SK-N-SH treated with all-trans-retinoic acid at 6 μM for 48 hours (cell line): ENCODE results near the gene SMYD3.

ENCODE experiments used
- ARNTL ChIP-seq: fragments of 450-650 bp; formaldehyde crosslinking; IDR thresholded peaks from 2 replicates; pipeline ENCODE4 v1.5.0; 2020; ENCODE audit warnings: low read depth, mild to moderate bottlenecking, moderate library complexity, borderline replicate concordance
- CREB5 ChIP-seq: fragments of 250-450 bp; sonication (Bioruptor Pico); IDR thresholded peaks from 2 replicates; pipeline ENCODE4 v1.5.1; 2020; ENCODE audit warnings: low read depth, mild to moderate bottlenecking, moderate library complexity
- ISL1 ChIP-seq: fragments of 250-450 bp; sonication (Bioruptor Pico); IDR thresholded peaks from 2 replicates; pipeline ENCODE4 v2.1.2; 2022; ENCODE audit warnings: mild to moderate bottlenecking, moderate library complexity
- PPARA ChIP-seq: fragments of 250-450 bp; sonication (Bioruptor Pico); IDR thresholded peaks from 2 replicates; pipeline ENCODE4 v1.5.0; 2020; ENCODE audit warnings: mild to moderate bottlenecking, borderline replicate concordance
- TCF4 ChIP-seq: fragments of 250-450 bp; sonication (Bioruptor Pico); IDR thresholded peaks from 2 replicates; pipeline ENCODE4 v1.8.0; 2021; ENCODE audit warnings: mild to moderate bottlenecking, moderate library complexity, borderline replicate concordance
- TOX ChIP-seq: fragments of 250-450 bp; sonication (Bioruptor Pico); IDR thresholded peaks from 2 replicates; pipeline ENCODE4 v1.8.0; 2021; ENCODE audit warnings: mild to moderate bottlenecking, moderate library complexity, borderline replicate concordance
- ZFP3 ChIP-seq: fragments of 250-450 bp; sonication (Bioruptor Pico); IDR thresholded peaks from 2 replicates; pipeline ENCODE4 v1.5.0; 2020; ENCODE audit warnings: mild to moderate bottlenecking, moderate library complexity
- ZFP30 ChIP-seq: fragments of 450-650 bp; formaldehyde crosslinking; IDR thresholded peaks from 2 replicates; pipeline ENCODE4 v1.5.0; 2022; ENCODE audit warnings: mild to moderate bottlenecking, moderate library complexity
- ZNF70 ChIP-seq: fragments of 450-650 bp; formaldehyde crosslinking; IDR thresholded peaks from 2 replicates; pipeline ENCODE4 v1.5.0; 2020; ENCODE audit warnings: mild to moderate bottlenecking, moderate library complexity
- ZNF8 ChIP-seq: fragments of 450-650 bp; formaldehyde crosslinking; IDR thresholded peaks from 2 replicates; pipeline ENCODE4 v1.5.0; 2020; ENCODE audit warnings: mild to moderate bottlenecking, moderate library complexity
- TF ChIP-seq, protein P1 (sequence below): fragments of 250-450 bp; sonication (Bioruptor Pico); IDR thresholded peaks from 2 replicates; pipeline ENCODE4 v1.8.0; 2020; ENCODE audit warnings: mild to moderate bottlenecking, moderate library complexity, borderline replicate concordance
- TF ChIP-seq, protein P2 (sequence below): fragments of 250-450 bp; sonication (Bioruptor Pico); IDR thresholded peaks from 2 replicates; pipeline ENCODE4 v1.5.1; 2021; ENCODE audit warnings: mild to moderate bottlenecking, moderate library complexity
- TF ChIP-seq, protein P3 (sequence below): fragments of 250-450 bp; sonication (Bioruptor Pico); IDR thresholded peaks from 2 replicates; pipeline ENCODE4 v1.8.0; 2021; ENCODE audit warnings: low read depth, mild to moderate bottlenecking, moderate library complexity, borderline replicate concordance

GRCh38 chr1:246178717-246179311 is 328.3 kb downstream of the SMYD3 start:
- TF ChIP-seq ZNF70 (no peak), CREB5 (CRISPR knock-in tag) (no peak), ISL1 (CRISPR knock-in tag) (no peak), ZFP30 (CRISPR knock-in tag) (no peak), PPARA (CRISPR knock-in tag) (no peak), TOX (CRISPR knock-in tag) (no peak), ARNTL (CRISPR knock-in tag) (no peak), TCF4 (no peak), ZNF8 (CRISPR knock-in tag) (no peak), ZFP3 (no peak)
- TF ChIP-seq, protein P1, sequence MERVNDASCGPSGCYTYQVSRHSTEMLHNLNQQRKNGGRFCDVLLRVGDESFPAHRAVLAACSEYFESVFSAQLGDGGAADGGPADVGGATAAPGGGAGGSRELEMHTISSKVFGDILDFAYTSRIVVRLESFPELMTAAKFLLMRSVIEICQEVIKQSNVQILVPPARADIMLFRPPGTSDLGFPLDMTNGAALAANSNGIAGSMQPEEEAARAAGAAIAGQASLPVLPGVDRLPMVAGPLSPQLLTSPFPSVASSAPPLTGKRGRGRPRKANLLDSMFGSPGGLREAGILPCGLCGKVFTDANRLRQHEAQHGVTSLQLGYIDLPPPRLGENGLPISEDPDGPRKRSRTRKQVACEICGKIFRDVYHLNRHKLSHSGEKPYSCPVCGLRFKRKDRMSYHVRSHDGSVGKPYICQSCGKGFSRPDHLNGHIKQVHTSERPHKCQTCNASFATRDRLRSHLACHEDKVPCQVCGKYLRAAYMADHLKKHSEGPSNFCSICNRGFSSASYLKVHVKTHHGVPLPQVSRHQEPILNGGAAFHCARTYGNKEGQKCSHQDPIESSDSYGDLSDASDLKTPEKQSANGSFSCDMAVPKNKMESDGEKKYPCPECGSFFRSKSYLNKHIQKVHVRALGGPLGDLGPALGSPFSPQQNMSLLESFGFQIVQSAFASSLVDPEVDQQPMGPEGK = no peak
- TF ChIP-seq, protein P2, sequence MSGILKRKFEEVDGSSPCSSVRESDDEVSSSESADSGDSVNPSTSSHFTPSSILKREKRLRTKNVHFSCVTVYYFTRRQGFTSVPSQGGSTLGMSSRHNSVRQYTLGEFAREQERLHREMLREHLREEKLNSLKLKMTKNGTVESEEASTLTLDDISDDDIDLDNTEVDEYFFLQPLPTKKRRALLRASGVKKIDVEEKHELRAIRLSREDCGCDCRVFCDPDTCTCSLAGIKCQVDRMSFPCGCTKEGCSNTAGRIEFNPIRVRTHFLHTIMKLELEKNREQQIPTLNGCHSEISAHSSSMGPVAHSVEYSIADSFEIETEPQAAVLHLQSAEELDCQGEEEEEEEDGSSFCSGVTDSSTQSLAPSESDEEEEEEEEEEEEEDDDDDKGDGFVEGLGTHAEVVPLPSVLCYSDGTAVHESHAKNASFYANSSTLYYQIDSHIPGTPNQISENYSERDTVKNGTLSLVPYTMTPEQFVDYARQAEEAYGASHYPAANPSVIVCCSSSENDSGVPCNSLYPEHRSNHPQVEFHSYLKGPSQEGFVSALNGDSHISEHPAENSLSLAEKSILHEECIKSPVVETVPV (CRISPR knock-in tag) = no peak
- TF ChIP-seq, protein P3, sequence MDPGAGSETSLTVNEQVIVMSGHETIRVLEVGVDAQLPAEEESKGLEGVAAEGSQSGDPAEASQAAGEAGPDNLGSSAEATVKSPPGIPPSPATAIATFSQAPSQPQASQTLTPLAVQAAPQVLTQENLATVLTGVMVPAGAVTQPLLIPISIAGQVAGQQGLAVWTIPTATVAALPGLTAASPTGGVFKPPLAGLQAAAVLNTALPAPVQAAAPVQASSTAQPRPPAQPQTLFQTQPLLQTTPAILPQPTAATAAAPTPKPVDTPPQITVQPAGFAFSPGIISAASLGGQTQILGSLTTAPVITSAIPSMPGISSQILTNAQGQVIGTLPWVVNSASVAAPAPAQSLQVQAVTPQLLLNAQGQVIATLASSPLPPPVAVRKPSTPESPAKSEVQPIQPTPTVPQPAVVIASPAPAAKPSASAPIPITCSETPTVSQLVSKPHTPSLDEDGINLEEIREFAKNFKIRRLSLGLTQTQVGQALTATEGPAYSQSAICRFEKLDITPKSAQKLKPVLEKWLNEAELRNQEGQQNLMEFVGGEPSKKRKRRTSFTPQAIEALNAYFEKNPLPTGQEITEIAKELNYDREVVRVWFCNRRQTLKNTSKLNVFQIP = no peak
